ENCODE data around the gene TBC1D3I.

- no peak for TF ChIP-seq CTCF (conservative IDR thresholded peaks at IDR 0.05; ENCODE audit: low read depth, low read length)
- no peak for TF ChIP-seq EZH2 (IDR thresholded peaks at IDR 0.05; ENCODE audit: borderline replicate concordance, low read depth, low read length, poor library complexity, severe bottlenecking)
Observed at GRCh38 chr17:36209575-36209974, 54.8 kb downstream of the TBC1D3I start.

Measured in A673 (cell line).